B cell (primary cell): Measurements from ENCODE around the gene TFAP2B. TPM values are rescaled to one million over a fixed set of nuclear protein-coding genes. Genes with fewer than 3 reads are reported as not detected.

Source experiments
- ATAC-seq: fragments of 200-7000 bp; cut with Tn5 transposase; one replicate; pipeline ENCODE4 v1.10.0; 2021; ENCODE audit warnings: low read depth, mild to moderate bottlenecking, moderate number of reproducible peaks, moderate library complexity
- CTCF ChIA-PET: fragments of 350-600 bp; sonication (Branson Sonifier 250); formaldehyde crosslinking; loops from one replicate; lab custom pipeline; 2021; ENCODE audit warnings: antibody characterized with exemption, inconsistent platforms; lab: Charles Lee
- POLR2A ChIA-PET: fragments of 350-600 bp; sonication (Branson Sonifier 250); formaldehyde crosslinking; loops from one replicate; lab custom pipeline; 2021; ENCODE audit warnings: antibody characterized with exemption; lab: Charles Lee
- DNase-seq: peaks from one replicate; pipeline ENCODE4 v3.0.0; 2013
- H2AFZ ChIP-seq: 2 replicates; pipeline ENCODE4 v1.6.1; 2012; ENCODE audit warnings: mild to moderate bottlenecking, low read depth, low read length; ENCODE audit not compliant: insufficient read depth, poor library complexity, severe bottlenecking
- H3K27ac ChIP-seq, 2 donors: 1 replicate in 1 of 2; 2 replicates in 1 of 2; pipeline ENCODE4 v1.5.1; 2012 to 2013; ENCODE audit warnings: low read length in 2 of 2, mild to moderate bottlenecking in 2 of 2, moderate library complexity in 1 of 2
- H3K27me3 ChIP-seq, 4 experiments: fragments of 200-600 bp in 1 of 4; sonication (generic) in 1 of 4; replicated peaks in 1 of 4; 1 replicate in 2 of 4; 2 replicates in 2 of 4; pipeline versions ENCODE4 v1.6.1 to v1.7.0; 2013 to 2016; ENCODE audit warnings: low read length in 3 of 4, mild to moderate bottlenecking in 2 of 4, mixed read lengths in 1 of 4, moderate library complexity in 1 of 4; ENCODE audit not compliant: insufficient read depth in 4 of 4, control insufficient read depth in 3 of 4; ENCODE audit errors: control extremely low read depth in 1 of 4
- H3K36me3 ChIP-seq, 2 experiments: replicated peaks in 1 of 2; 1 replicate in 1 of 2; 2 replicates in 1 of 2; pipeline versions ENCODE4 v1.6.1 to v1.7.1; 2013; ENCODE audit warnings: low read length in 1 of 2; ENCODE audit not compliant: insufficient read depth in 2 of 2, control insufficient read depth in 1 of 2; ENCODE audit errors: control extremely low read depth in 1 of 2, extremely low read depth in 1 of 2
- H3K4me1 ChIP-seq, 2 donors: fragments of 200-600 bp in 1 of 2; sonication (generic) in 1 of 2; 1 replicate in 1 of 2; 2 replicates in 1 of 2; pipeline versions ENCODE4 v1.5.1 to v1.6.1; 2013 to 2017; ENCODE audit warnings: low read length in 2 of 2; ENCODE audit not compliant: control insufficient read depth in 2 of 2, insufficient read depth in 2 of 2
- H3K4me2 ChIP-seq: replicated peaks from 2 replicates; pipeline ENCODE3; 2012; ENCODE audit warnings: mild to moderate bottlenecking, low read depth, low read length; ENCODE audit not compliant: poor library complexity, severe bottlenecking
- H3K4me3 ChIP-seq, 5 experiments: fragments of 200-600 bp in 1 of 5; sonication (generic) in 1 of 5; 1 replicate in 3 of 5; 2 replicates in 2 of 5; pipeline versions ENCODE4 v1.5.1 to v1.7.0; 2011 to 2016; ENCODE audit warnings: low read length in 4 of 5, mild to moderate bottlenecking in 4 of 5, low read depth in 2 of 5, control low read depth in 1 of 5, moderate library complexity in 1 of 5; ENCODE audit not compliant: insufficient read depth in 1 of 5; ENCODE audit errors: control extremely low read depth in 1 of 5, extremely low read depth in 1 of 5
- H3K79me2 ChIP-seq: fragments of 200-600 bp; sonication (generic); one replicate; pipeline ENCODE4 v1.6.0; 2016; ENCODE audit warnings: low read length; ENCODE audit not compliant: control insufficient read depth, insufficient read depth
- H3K9ac ChIP-seq: fragments of 200-600 bp; sonication (generic); 2 replicates; pipeline ENCODE4 v1.6.1; 2017; ENCODE audit warnings: mild to moderate bottlenecking, low read length, moderate library complexity
- H3K9me3 ChIP-seq, 3 donors: one replicate each; pipeline versions ENCODE4 v1.6.1 to v1.7.1; 2013; ENCODE audit warnings: low read length in 2 of 3; ENCODE audit not compliant: control insufficient read depth in 2 of 3, insufficient read depth in 1 of 3; ENCODE audit errors: control extremely low read depth in 1 of 3
- H4K20me1 ChIP-seq: 2 replicates; pipeline ENCODE4 v1.6.0; 2012; ENCODE audit warnings: mild to moderate bottlenecking, low read length; ENCODE audit not compliant: insufficient read depth, control insufficient read depth, poor library complexity, severe bottlenecking
- H3K27ac Mint-ChIP-seq: one replicate; pipeline ENCODE4 v1.8.0; 2021; ENCODE audit warnings: mixed read lengths
- H3K27me3 Mint-ChIP-seq: one replicate; pipeline ENCODE4 v1.8.0; 2021; ENCODE audit warnings: mixed read lengths
- H3K4me1 Mint-ChIP-seq: one replicate; pipeline ENCODE4 v1.8.0; 2021; ENCODE audit warnings: mixed read lengths
- H3K4me3 Mint-ChIP-seq: one replicate; pipeline ENCODE4 v1.8.0; 2021; ENCODE audit warnings: mixed read lengths
- H3K9me3 Mint-ChIP-seq: one replicate; pipeline ENCODE4 v1.8.0; 2022; ENCODE audit warnings: mixed read lengths; ENCODE audit not compliant: insufficient read depth
- EZH2 ChIP-seq: IDR thresholded peaks from 2 replicates; pipeline ENCODE4 v1.6.1; 2012; ENCODE audit warnings: borderline replicate concordance, low read depth, mild to moderate bottlenecking, moderate library complexity, low read length; ENCODE audit not compliant: insufficient read depth, poor library complexity, severe bottlenecking
- WGBS: methylation state at CpG from one replicate; pipeline ENCODE4 v1.1.5; 2013; ENCODE audit warnings: missing lambda C conversion rate; ENCODE audit not compliant: insufficient coverage; 5-methylcytosine and 5-hydroxymethylcytosine counted together
- intact Hi-C: fragments of 100-400 bp; cut with micrococcal nuclease; formaldehyde crosslinking; loops from one replicate; pipeline ENCODE4 v1.10.0; 2022
- polyA plus RNA-seq: library from polyadenylated mRNA; depleted of rRNA; stranded (reverse); fragments of >200 nt; gene quantifications from 2 replicates; pipeline ENCODE4 v1.2.3, GENCODE V29; 2012
- total RNA-seq, 2 donors: library from RNA; stranded (reverse); fragments of 120-200 nt in 1 of 2; gene quantifications; 1 replicate in 1 of 2; 2 replicates in 1 of 2; pipeline versions ENCODE4 v1.2.3 to v1.2.4, GENCODE V29; 2013 to 2022
- TF ChIP-seq, protein P1 (sequence below): fragments of 200-600 bp; IDR thresholded peaks from one replicate; pipeline ENCODE4 v1.8.0; 2022; ENCODE audit warnings: antibody characterized with exemption, mild to moderate bottlenecking

Gene TFAP2B
- total and polyA plus RNA-seq, 2 donors (not counting 1 experiment from before 2014, with no cell fraction given), result not detected

DNA sequence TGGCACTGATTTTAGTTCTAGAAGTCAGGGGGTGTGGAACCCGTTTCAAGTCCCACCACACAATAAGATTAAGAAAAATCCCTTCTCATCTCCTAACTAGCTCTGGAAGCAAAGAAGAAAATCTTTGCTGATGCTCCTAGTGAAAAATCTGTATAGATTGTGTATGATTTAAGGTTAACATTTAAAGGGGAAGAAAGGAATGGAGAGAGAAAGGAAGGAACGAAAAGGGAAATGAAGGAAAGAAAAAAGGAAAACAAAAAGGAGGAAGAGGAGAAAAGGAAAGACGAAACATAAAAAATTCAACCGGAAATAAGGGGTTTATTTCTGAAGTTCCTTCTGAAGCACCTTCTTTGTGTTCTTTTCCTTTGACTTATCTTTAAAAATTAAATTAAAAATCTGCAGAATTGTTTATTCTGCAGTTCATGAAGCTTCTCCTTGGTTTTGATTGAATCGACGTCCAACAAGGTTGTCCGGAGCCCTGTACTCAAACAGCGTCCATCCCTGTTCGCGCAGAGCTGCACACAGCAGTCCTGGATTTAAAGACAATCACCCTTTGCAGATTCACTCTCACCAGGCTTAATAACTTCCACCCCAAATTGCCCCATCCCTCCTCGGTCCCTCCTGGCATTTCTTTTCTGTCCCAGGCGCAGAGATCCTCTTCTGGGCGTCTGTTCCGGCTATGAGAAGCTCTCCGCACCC is 1.6 kb upstream of the TFAP2B start:
- Histone ChIP-seq H2AFZ (no peak overlapping the region), H3K9me3 (peaks cover 0 to 5% (median 0%) of the 10 kb centered on the region in 3 donors), H3K27ac (no peak overlapping the region), H3K4me1 (peaks cover 8 to 23% of the 10 kb centered on the region in 2 donors), H3K27me3 (peaks cover 1 to 45% (median 35%) of the 10 kb centered on the region in 4 experiments), H3K4me2 (no peak overlapping the region), H3K9ac (no peak overlapping the region), H3K4me3 (no peak overlapping the region), H3K36me3 (no peaks in the 10 kb centered on the region), H4K20me1 (no peaks in the 10 kb centered on the region), H3K79me2 (no peaks in the 10 kb centered on the region)
- Mint-ChIP-seq H3K4me1 (peaks cover 24% of the 10 kb centered on the region), H3K27me3 (peaks cover 65% of the 10 kb centered on the region), H3K27ac (no peak overlapping the region), H3K4me3 (no peak overlapping the region), H3K9me3 (no peaks in the 10 kb centered on the region)
- 1% methylated on average over 7 of the region's 15 CpGs for WGBS
- intact Hi-C loops, result loop anchor here (5.0 to 10.0 kb wide), 2 partner anchors 535 to 1038 kb away; no protein-coding TSS in a partner anchor
- CTCF ChIA-PET, result interaction anchor here (0.6 to 4.9 kb wide), 4 partner anchors 8 to 1204 kb away, joined by 3 to 23 read pairs (median 3); no protein-coding TSS in a partner anchor
- DNase-seq, result no peak
- TF ChIP-seq EZH2, result no peak
- TF ChIP-seq, protein P1, sequence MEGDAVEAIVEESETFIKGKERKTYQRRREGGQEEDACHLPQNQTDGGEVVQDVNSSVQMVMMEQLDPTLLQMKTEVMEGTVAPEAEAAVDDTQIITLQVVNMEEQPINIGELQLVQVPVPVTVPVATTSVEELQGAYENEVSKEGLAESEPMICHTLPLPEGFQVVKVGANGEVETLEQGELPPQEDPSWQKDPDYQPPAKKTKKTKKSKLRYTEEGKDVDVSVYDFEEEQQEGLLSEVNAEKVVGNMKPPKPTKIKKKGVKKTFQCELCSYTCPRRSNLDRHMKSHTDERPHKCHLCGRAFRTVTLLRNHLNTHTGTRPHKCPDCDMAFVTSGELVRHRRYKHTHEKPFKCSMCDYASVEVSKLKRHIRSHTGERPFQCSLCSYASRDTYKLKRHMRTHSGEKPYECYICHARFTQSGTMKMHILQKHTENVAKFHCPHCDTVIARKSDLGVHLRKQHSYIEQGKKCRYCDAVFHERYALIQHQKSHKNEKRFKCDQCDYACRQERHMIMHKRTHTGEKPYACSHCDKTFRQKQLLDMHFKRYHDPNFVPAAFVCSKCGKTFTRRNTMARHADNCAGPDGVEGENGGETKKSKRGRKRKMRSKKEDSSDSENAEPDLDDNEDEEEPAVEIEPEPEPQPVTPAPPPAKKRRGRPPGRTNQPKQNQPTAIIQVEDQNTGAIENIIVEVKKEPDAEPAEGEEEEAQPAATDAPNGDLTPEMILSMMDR, result no peak
- ATAC-seq, result no peak
- POLR2A ChIA-PET, result no interaction called here

DNA sequence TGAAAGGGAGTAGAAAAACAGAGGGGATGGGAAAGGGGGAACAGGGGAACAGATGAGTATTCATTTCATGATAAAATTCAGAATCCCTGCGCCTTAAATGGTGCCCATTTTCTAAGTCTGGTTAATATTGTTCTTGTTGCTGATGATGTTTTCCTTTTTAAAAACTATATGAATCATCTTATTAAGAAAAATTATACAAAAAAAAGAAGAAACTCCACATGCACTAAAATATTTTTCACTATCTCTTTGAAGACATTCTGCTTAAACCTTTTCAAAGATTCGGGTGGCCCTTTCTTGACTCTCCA is 1.1 kb upstream of the TFAP2B start:
- intact Hi-C loops, result loop anchor here (5.0 to 10.0 kb wide), 2 partner anchors 535 to 1037 kb away; no protein-coding TSS in a partner anchor
- peaks cover 70% of the 10 kb centered on the region for H3K27me3 Mint-ChIP-seq

More for the DNA sequence above, 1.1 kb upstream of the TFAP2B start:
- ChIA-PET POLR2A (no interaction called here), CTCF (interaction anchor here (1.1 to 4.9 kb wide), 3 partner anchors 13 to 1204 kb away, joined by 3 to 23 read pairs (median 3); no protein-coding TSS in a partner anchor)
- no peak overlapping the region for H3K27ac Mint-ChIP-seq
- H3K79me2 ChIP-seq, result no peaks in the 10 kb centered on the region
- no peaks in the 10 kb centered on the region for H4K20me1 ChIP-seq
- no peak overlapping the region for H3K27ac ChIP-seq
- no peak overlapping the region for H3K4me2 ChIP-seq
- peaks cover 24% of the 10 kb centered on the region for H3K4me1 Mint-ChIP-seq
- WGBS, result 36% methylated on average over 1 of the region's 2 CpGs
- no peak overlapping the region for H3K4me3 ChIP-seq
- DNase-seq (no peak), ATAC-seq (no peak)
- H3K9me3 Mint-ChIP-seq, result no peaks in the 10 kb centered on the region
- no peak overlapping the region for H3K4me3 Mint-ChIP-seq
- H2AFZ ChIP-seq, result no peak overlapping the region
- TF ChIP-seq, protein P1, result no peak
- no peak for TF ChIP-seq EZH2
- H3K36me3 ChIP-seq, result no peaks in the 10 kb centered on the region
- peaks cover 0 to 5% (median 0%) of the 10 kb centered on the region in 3 donors for H3K9me3 ChIP-seq
- H3K4me1 ChIP-seq, result peaks cover 8 to 23% of the 10 kb centered on the region in 2 donors
- H3K27me3 ChIP-seq, result peaks cover 1 to 49% (median 39%) of the 10 kb centered on the region in 4 experiments
- no peak overlapping the region for H3K9ac ChIP-seq
